CD4-positive, alpha-beta T cell (primary cell): ENCODE data around the gene NFIC. TPM values are rescaled to one million over a fixed set of nuclear protein-coding genes. Genes with fewer than 3 reads are reported as not detected.

Experiments
- ATAC-seq: fragments of 200-7000 bp; cut with Tn5 transposase; one replicate; pipeline ENCODE4 v1.10.0; 2022; ENCODE audit warnings: mild to moderate bottlenecking; ENCODE audit not compliant: poor library complexity
- CTCF ChIA-PET: fragments of 350-600 bp; sonication (Branson Sonifier 250); formaldehyde crosslinking; loops from one replicate; lab custom pipeline; 2021; ENCODE audit warnings: antibody characterized with exemption, inconsistent platforms; lab: Charles Lee
- POLR2A ChIA-PET: fragments of 350-600 bp; sonication (Branson Sonifier 250); formaldehyde crosslinking; loops from one replicate; lab custom pipeline; 2021; ENCODE audit warnings: antibody characterized with exemption, inconsistent platforms; lab: Charles Lee
- DNase-seq, 14 experiments: peaks; one replicate each; pipeline ENCODE4 v3.0.0-alpha.2; 2013 to 2020; ENCODE audit warnings: mixed read lengths in 2 of 14
- H3K27ac ChIP-seq, 2 donors: one replicate each; pipeline versions ENCODE4 v1.5.1 to v1.7.0; 2013; ENCODE audit warnings: low read length in 2 of 2, low read depth in 1 of 2, mild to moderate bottlenecking in 1 of 2
- H3K27me3 ChIP-seq, 2 experiments: 1 replicate in 1 of 2; 2 replicates in 1 of 2; pipeline versions ENCODE4 v1.6.1 to v1.7.0; 2013; ENCODE audit warnings: low read length in 2 of 2, control low read depth in 1 of 2, mild to moderate bottlenecking in 1 of 2, moderate library complexity in 1 of 2; ENCODE audit not compliant: insufficient read depth in 2 of 2, control insufficient read depth in 1 of 2
- H3K36me3 ChIP-seq: one replicate; pipeline ENCODE4 v1.6.1; 2013; ENCODE audit warnings: low read length, control low read depth; ENCODE audit not compliant: insufficient read depth
- H3K4me1 ChIP-seq: one replicate; pipeline ENCODE4 v1.6.1; 2013; ENCODE audit warnings: low read length, control low read depth; ENCODE audit not compliant: insufficient read depth
- H3K4me3 ChIP-seq: one replicate; pipeline ENCODE4 v1.5.1; 2013; ENCODE audit warnings: mild to moderate bottlenecking, low read length, moderate library complexity
- H3K9me3 ChIP-seq, 2 experiments: 1 replicate in 1 of 2; 2 replicates in 1 of 2; pipeline versions ENCODE4 v1.6.1 to v1.7.0; 2013; ENCODE audit warnings: low read length in 2 of 2, mild to moderate bottlenecking in 2 of 2, control low read depth in 1 of 2, moderate library complexity in 1 of 2; ENCODE audit not compliant: control insufficient read depth in 1 of 2, insufficient read depth in 1 of 2
- H3K27ac Mint-ChIP-seq: one replicate; pipeline ENCODE4 v1.8.0; 2020; ENCODE audit warnings: mixed read lengths
- H3K27me3 Mint-ChIP-seq: one replicate; pipeline ENCODE4 v1.8.0; 2021; ENCODE audit warnings: mixed read lengths
- H3K36me3 Mint-ChIP-seq: one replicate; pipeline ENCODE4 v1.8.0; 2021; ENCODE audit warnings: low read depth, mixed read lengths
- H3K4me1 Mint-ChIP-seq: one replicate; pipeline ENCODE4 v1.8.0; 2021; ENCODE audit warnings: low read depth, mixed read lengths
- H3K4me3 Mint-ChIP-seq: one replicate; pipeline ENCODE4 v1.8.0; 2020; ENCODE audit warnings: mild to moderate bottlenecking, mixed read lengths
- H3K9me3 Mint-ChIP-seq: one replicate; pipeline ENCODE4 v1.8.0; 2020; ENCODE audit warnings: mixed read lengths
- CTCF ChIP-seq: fragments of 200-600 bp; IDR thresholded peaks from one replicate; pipeline ENCODE4 v1.8.0; 2022; ENCODE audit warnings: antibody characterized with exemption, mild to moderate bottlenecking
- intact Hi-C, 2 experiments: fragments of 100-400 bp; cut with DNase I in 1 of 2; cut with micrococcal nuclease in 1 of 2; formaldehyde crosslinking; loops; one replicate each; pipeline versions ENCODE4 v1.15.1 to v1.9.0; 2023 to 2025; cut with DNase I, micrococcal nuclease
- total RNA-seq, 174 experiments: library from RNA in 2 of 174; stranded (reverse) in 2 of 174; gene quantifications; one replicate each; pipeline ENCODE4 v1.2.3 and lab custom pipeline; 2021 to 2026

Gene NFIC
- total RNA-seq, 2 experiments from 2014 or later, result 22.1 to 22.2 TPM

GRCh38 chr19:3343619-3344502, 22.5 kb upstream of the NFIC start:
- Histone ChIP-seq H3K4me1 (peaks cover 17% of the 10 kb centered on the region), H3K4me3 (peak overlapping the region; percentile 48), H3K36me3 (no peaks in the 10 kb centered on the region), H3K27me3 (no peaks in the 10 kb centered on the region), H3K27ac (no peak overlapping the region), H3K9me3 (no peaks in the 10 kb centered on the region)
- peak overlapping the region; percentile 45 for H3K4me3 Mint-ChIP-seq
- POLR2A ChIA-PET, result no interaction called here
- DNase-seq (peak in 10 of 14 experiments; percentile 16 to 80 (median 36)), ATAC-seq (peak; percentile 85)
- no peaks in the 10 kb centered on the region for H3K36me3 Mint-ChIP-seq
- no peak overlapping the region for H3K27ac Mint-ChIP-seq
- peaks cover under 1% of the 10 kb centered on the region for H3K4me1 Mint-ChIP-seq
- CTCF ChIA-PET, result interaction anchor here (1.2 kb wide), 1 partner anchor 91 kb away, joined by 3 read pairs; no protein-coding TSS in a partner anchor
- intact Hi-C loops, result no loop called here
- no peak for TF ChIP-seq CTCF
- no peaks in the 10 kb centered on the region for H3K9me3 Mint-ChIP-seq
- H3K27me3 Mint-ChIP-seq, result no peaks in the 10 kb centered on the region

- no peak overlapping the region for H3K27ac Mint-ChIP-seq
- H3K27me3 Mint-ChIP-seq, result no peaks in the 10 kb centered on the region
- no peaks in the 10 kb centered on the region for H3K9me3 ChIP-seq
- peaks cover 10% of the 10 kb centered on the region for H3K4me1 ChIP-seq
- ATAC-seq, result no peak
- no peak for DNase-seq
- ChIA-PET CTCF (no interaction called here), POLR2A (no interaction called here)
- H3K4me1 Mint-ChIP-seq, result no peaks in the 10 kb centered on the region
- H3K36me3 Mint-ChIP-seq, result no peaks in the 10 kb centered on the region
- H3K36me3 ChIP-seq, result no peaks in the 10 kb centered on the region
- no peak overlapping the region for H3K27ac ChIP-seq
- no peaks in the 10 kb centered on the region for H3K9me3 Mint-ChIP-seq
- no peaks in the 10 kb centered on the region for H3K27me3 ChIP-seq
- intact Hi-C loops, result no loop called here
- H3K4me3 Mint-ChIP-seq, result no peak overlapping the region
- H3K4me3 ChIP-seq, result no peak overlapping the region
- TF ChIP-seq CTCF, result no peak
These were observed 21.5 kb upstream of the NFIC start for GRCh38 chr19:3344608-3345598.

GRCh38 chr19:3345850-3346460, 20.4 kb upstream of the NFIC start:
- Mint-ChIP-seq H3K27me3 (no peaks in the 10 kb centered on the region), H3K4me1 (no peaks in the 10 kb centered on the region), H3K4me3 (no peak overlapping the region), H3K9me3 (no peaks in the 10 kb centered on the region), H3K36me3 (no peaks in the 10 kb centered on the region), H3K27ac (no peak overlapping the region)
- no peaks in the 10 kb centered on the region for H3K9me3 ChIP-seq
- no peak for ATAC-seq
- POLR2A ChIA-PET, result interaction anchor here (1.4 kb wide), 1 partner anchor 7 kb away, joined by 4 read pairs; no protein-coding TSS in a partner anchor
- H3K4me3 ChIP-seq, result no peak overlapping the region
- H3K27me3 ChIP-seq, result no peaks in the 10 kb centered on the region
- no peak for TF ChIP-seq CTCF
- H3K4me1 ChIP-seq, result peaks cover 10% of the 10 kb centered on the region
- CTCF ChIA-PET, result no interaction called here
- intact Hi-C loops, result no loop called here
- H3K27ac ChIP-seq, result no peak overlapping the region
- no peaks in the 10 kb centered on the region for H3K36me3 ChIP-seq
- DNase-seq, result no peak
